K562 (cell line): ENCODE data around the gene HDHD2. TPM values are rescaled to one million over a fixed set of nuclear protein-coding genes. Genes with fewer than 3 reads are reported as not detected.

ENCODE experiments used
- ATAC-seq: fragments of 200-7000 bp; cut with Tn5 transposase; 3 replicates; pipeline ENCODE4 v1.9.1; 2020; ENCODE audit warnings: moderate library complexity
- BruUV-seq: library from RNA; stranded (reverse); fragments of 400-500 nt; replicated peaks from 2 replicates; lab custom pipeline; 2021; lab: Mats Ljungman, UMichigan
- CTCF ChIA-PET: fragments of 300-600 bp; formaldehyde crosslinking; extraction: SDS; loops from one replicate; lab custom pipeline; 2021; ENCODE audit warnings: low intra/inter-chr PET ratio; lab: Yijun Ruan, JAX
- POLR2A ChIA-PET: fragments of 300-600, 350-650 bp; sonication (Branson Sonifier 250); formaldehyde crosslinking; extraction: SDS; loops from one replicate; lab custom pipeline; 2021; ENCODE audit warnings: antibody characterized with exemption, inconsistent platforms; lab: Yijun Ruan, JAX
- DNase-seq, 4 experiments: peaks; one replicate each; pipeline versions ENCODE4 v3.0.0 to v3.0.0-alpha.2; 2011 to 2018; ENCODE audit warnings: low spot score in 3 of 4, mixed read lengths in 3 of 4; ENCODE audit errors: extremely low read depth in 1 of 4
- FAIRE-seq: peaks from 2 replicates; lab custom pipeline; 2011; peaks lifted over from hg19 to GRCh38; lab: Jason Lieb, UNC
- H2AFZ ChIP-seq: 2 replicates; pipeline ENCODE4 v1.6.0; 2011; ENCODE audit warnings: low read depth, low read length, control low read depth, inconsistent platforms
- H3K27ac ChIP-seq: fragments of 200-600 bp; 3 replicates; pipeline ENCODE4 v1.8.0; 2011; ENCODE audit warnings: low read depth, mild to moderate bottlenecking, control low read depth, inconsistent platforms, low read length, moderate library complexity, mixed read lengths; ENCODE audit errors: extremely low read depth
- H3K27me3 ChIP-seq, 2 experiments: fragments of 300-600 bp in 1 of 2; 2 replicates in 1 of 2; 3 replicates in 1 of 2; pipeline versions ENCODE4 v1.6.0 to v1.8.0; 2011; ENCODE audit warnings: inconsistent platforms in 2 of 2, low read length in 2 of 2, mild to moderate bottlenecking in 1 of 2, mixed read lengths in 1 of 2, moderate library complexity in 1 of 2; ENCODE audit not compliant: control insufficient read depth in 2 of 2, insufficient read depth in 2 of 2
- H3K36me3 ChIP-seq: fragments of 300-600 bp; 3 replicates; pipeline ENCODE4 v1.8.0; 2011; ENCODE audit warnings: mild to moderate bottlenecking, low read length, inconsistent platforms; ENCODE audit not compliant: control insufficient read depth, insufficient read depth
- H3K4me1 ChIP-seq, 2 experiments: fragments of 200-600 bp in 1 of 2; replicated peaks in 1 of 2; 2 replicates in 1 of 2; 3 replicates in 1 of 2; pipeline versions ENCODE4 v1.5.1 to v1.8.0; 2011; ENCODE audit warnings: inconsistent platforms in 2 of 2, low read length in 2 of 2, mild to moderate bottlenecking in 1 of 2, mixed read lengths in 1 of 2, moderate library complexity in 1 of 2; ENCODE audit not compliant: control insufficient read depth in 2 of 2, insufficient read depth in 2 of 2
- H3K4me2 ChIP-seq: 2 replicates; pipeline ENCODE4 v1.6.1; 2011; ENCODE audit warnings: low read length, control low read depth, inconsistent platforms, mixed read lengths; ENCODE audit not compliant: insufficient read depth
- H3K4me3 ChIP-seq: fragments of 200-600 bp; sonication (generic), shearing (Covaris generic); 2 replicates; pipeline ENCODE4 v1.5.1; 2016; ENCODE audit warnings: control low read depth, inconsistent platforms
- H3K79me2 ChIP-seq: fragments of 200-600 bp; 3 replicates; pipeline ENCODE4 v1.8.0; 2011; ENCODE audit warnings: low read length, inconsistent platforms; ENCODE audit not compliant: control insufficient read depth, insufficient read depth
- H3K9ac ChIP-seq, 2 experiments: 2 replicates each; pipeline versions ENCODE4 v1.6.0 to v1.6.1; 2011; ENCODE audit warnings: low read depth in 2 of 2, low read length in 2 of 2, control low read depth in 1 of 2, inconsistent platforms in 1 of 2, mild to moderate bottlenecking in 1 of 2, mixed read lengths in 1 of 2; ENCODE audit not compliant: insufficient read depth in 1 of 2
- H3K9me1 ChIP-seq: one replicate; pipeline ENCODE4 v1.6.0; 2011; ENCODE audit warnings: inconsistent platforms, mild to moderate bottlenecking, low read length, moderate library complexity; ENCODE audit not compliant: control insufficient read depth, insufficient read depth
- H3K9me3 ChIP-seq: replicated peaks from 2 replicates; pipeline ENCODE4 v1.5.1; 2011; ENCODE audit warnings: low read depth, low read length, inconsistent platforms; ENCODE audit not compliant: control insufficient read depth, insufficient read depth
- H4K20me1 ChIP-seq: replicated peaks from 2 replicates; pipeline ENCODE4 v1.6.1; 2011; ENCODE audit warnings: low read length, inconsistent platforms, mixed read lengths; ENCODE audit not compliant: control insufficient read depth, insufficient read depth
- ADNP ChIP-seq: fragments of 200-800 bp; sonication (Bioruptor generic); IDR thresholded peaks from 2 replicates; pipeline ENCODE4 v1.6.1; 2016; ENCODE audit warnings: missing genetic modification characterization, missing compliant biosample characterization
- ARID2 ChIP-seq: fragments of 450-650 bp; IDR thresholded peaks from 2 replicates; pipeline ENCODE4 v1.6.1; 2017; ENCODE audit warnings: antibody characterized with exemption, mild to moderate bottlenecking
- BDP1 ChIP-seq: IDR thresholded peaks from 3 replicates; pipeline ENCODE4 v1.6.1; 2011; ENCODE audit not compliant: insufficient read length, insufficient read depth
- FUS ChIP-seq: fragments of 200-400 bp; formaldehyde crosslinking; optimal IDR thresholded peaks from 2 replicates; pipeline ENCODE3; 2017; ENCODE audit warnings: low read depth, low read length
- HDAC8 ChIP-seq: fragments of 450-650 bp; IDR thresholded peaks from 2 replicates; pipeline ENCODE4 v1.6.1; 2016; ENCODE audit warnings: mild to moderate bottlenecking, missing genetic modification characterization, moderate library complexity, missing compliant biosample characterization
- HSF4 ChIP-seq: fragments of 250-450 bp; sonication (Bioruptor Pico); IDR thresholded peaks from 2 replicates; pipeline ENCODE4 v2.1.2; 2022; ENCODE audit warnings: mild to moderate bottlenecking, moderate library complexity, borderline replicate concordance
- KDM5B ChIP-seq: fragments of 200-600 bp; sonication (generic); IDR thresholded peaks from 2 replicates; pipeline ENCODE4 v1.6.1; 2012; ENCODE audit warnings: low read depth, mild to moderate bottlenecking, moderate library complexity, low read length, control low read depth, inconsistent platforms; ENCODE audit not compliant: insufficient replicate concordance
- NR1H2 ChIP-seq: sonication (generic); formaldehyde crosslinking; IDR thresholded peaks from 2 replicates; pipeline ENCODE4 v1.4.0; 2020; ENCODE audit warnings: mild to moderate bottlenecking, missing genetic modification reagents
- PML ChIP-seq: IDR thresholded peaks from 2 replicates; pipeline ENCODE4 v1.6.1; 2012; ENCODE audit warnings: low read length, inconsistent platforms
- TCF7L2 ChIP-seq: fragments of 150-350 bp; IDR thresholded peaks from 2 replicates; pipeline ENCODE4 v1.6.1; 2016; ENCODE audit warnings: low read depth, mild to moderate bottlenecking, low read length, moderate library complexity
- ZC3H4 ChIP-seq: sonication (generic); formaldehyde crosslinking; IDR thresholded peaks from 2 replicates; pipeline ENCODE4 v1.9.0; 2021; ENCODE audit warnings: missing genetic modification reagents, borderline replicate concordance
- ZNF134 ChIP-seq: fragments of 250-450 bp; sonication (Bioruptor Pico); conservative IDR thresholded peaks from 2 replicates; pipeline ENCODE4 v1.4.0; 2020
- ZNF165 ChIP-seq: fragments of 250-450 bp; sonication (Bioruptor Pico); IDR thresholded peaks from 2 replicates; pipeline ENCODE4 v1.4.0; 2020; ENCODE audit warnings: borderline replicate concordance
- WGBS: fragments of 100-300 bp; shearing (Covaris generic); methylation state at CpG from one replicate; pipeline ENCODE4 v1.1.6; 2016; ENCODE audit warnings: low coverage, mixed read lengths; ENCODE audit not compliant: insufficient coverage; ENCODE audit errors: missing lambda C conversion rate; 5-methylcytosine and 5-hydroxymethylcytosine counted together
- in situ Hi-C: fragments of 300-500 bp; cut with MboI; formaldehyde crosslinking; loops from 4 replicates; pipeline ENCODE4 v1.15.0; 2018; ENCODE audit warnings: inconsistent platforms, mixed read lengths
- intact Hi-C: fragments of 100-400 bp; cut with micrococcal nuclease; formaldehyde crosslinking; loops from 2 replicates; pipeline ENCODE4 v1.14.2; 2022
- polyA plus RNA-seq, 8 experiments: library from polyadenylated mRNA; depleted of rRNA in 4 of 8; stranded (reverse) in 5 of 8; unstranded in 3 of 8; fragments of >200 nt; fragmentation: Nextera tagmentation in 2 of 8; fragmentation: Illumina TruSeq in 1 of 8; extraction: Ambion mirVana in 2 of 8; extraction: Trizol in 1 of 8; gene quantifications; 2 replicates each; pipeline versions ENCODE4 v1.2.1 to v1.2.3, GENCODE V29; 2011 to 2014; ENCODE audit warnings: inconsistent platforms in 1 of 8, missing spikeins in 1 of 8
- total RNA-seq, 7 experiments: library from RNA; depleted of rRNA in 6 of 7; stranded (reverse); fragments of >200 nt in 6 of 7; fragmentation: Illumina TruSeq in 2 of 7; extraction: Trizol in 2 of 7; gene quantifications; 2 replicates each; pipeline versions ENCODE4 v1.2.1 to v1.2.3, GENCODE V29; 2011 to 2021; ENCODE audit warnings: low replicate concordance in 1 of 7
- TF ChIP-seq, protein P1 (sequence below): fragments of 450-650 bp; IDR thresholded peaks from 2 replicates; pipeline ENCODE4 v1.6.1; 2018; ENCODE audit warnings: mild to moderate bottlenecking, low read depth; ENCODE audit not compliant: partially characterized antibody
- TF ChIP-seq, protein P2 (sequence below): sonication (generic); formaldehyde crosslinking; IDR thresholded peaks from 2 replicates; pipeline ENCODE4 v1.8.1; 2023; ENCODE audit warnings: mild to moderate bottlenecking, missing genetic modification reagents
- TF ChIP-seq, protein P3 (sequence below): fragments of 150-350 bp; conservative IDR thresholded peaks from 2 replicates; pipeline ENCODE4 v1.6.1; 2014; ENCODE audit warnings: low read length
- TF ChIP-seq, protein P4 (sequence below): fragments of 450-650 bp; formaldehyde crosslinking; conservative IDR thresholded peaks from 2 replicates; pipeline ENCODE4 v1.4.0; 2022; ENCODE audit warnings: mild to moderate bottlenecking, missing genetic modification characterization

The HDHD2 gene
- total and polyA plus RNA-seq, 9 of the 15 experiments (the other 6 are each of a cell fraction or from before 2014, with no cell fraction given), result 6.8 to 25.2 (median 21.5) TPM

DNA sequence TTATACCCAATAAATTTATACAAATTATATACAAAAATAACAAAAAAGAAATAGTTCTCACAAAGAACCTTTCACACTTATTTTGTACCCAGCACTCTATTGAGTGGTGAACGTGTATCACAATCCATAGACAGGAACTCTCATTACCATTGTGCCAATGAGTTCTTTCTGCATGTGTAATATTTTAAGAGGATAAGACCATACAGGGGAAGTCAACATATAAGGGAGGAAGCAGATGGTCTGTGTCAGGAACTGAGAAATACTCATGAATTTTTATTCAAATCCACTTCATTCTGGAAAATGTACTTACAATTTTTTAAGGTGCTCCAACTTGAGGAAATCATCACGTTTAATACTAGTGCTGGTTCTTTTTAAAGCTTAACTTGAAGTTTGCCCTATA, 87.8 kb downstream of the HDHD2 start:
- H2AFZ ChIP-seq, result no peak overlapping the region
- POLR2A ChIA-PET, result no interaction called here
- CTCF ChIA-PET, result no interaction called here
- H3K4me2 ChIP-seq, result no peak overlapping the region
- BruUV-seq, result no TSS peak
- no peaks in the 10 kb centered on the region for H3K79me2 ChIP-seq
- H3K4me3 ChIP-seq, result no peak overlapping the region
- no peaks in the 10 kb centered on the region for H3K9me3 ChIP-seq
- in situ Hi-C loops, result no loop called here
- ATAC-seq (no peak), FAIRE-seq (no peak), DNase-seq (no peak)
- H3K4me1 ChIP-seq, result no peaks in the 10 kb centered on the region
- no peak overlapping the region for H3K27ac ChIP-seq
- H3K27me3 ChIP-seq, result 0 out of 5 replicates have a peak, but pooled peaks cover 0 to under 1% of the 10 kb centered on the region in 2 experiments
- H3K9ac ChIP-seq, result no peak overlapping the region
- WGBS, result 0% methylated on average over 2 of the region's 2 CpGs
- no peaks in the 10 kb centered on the region for H3K9me1 ChIP-seq
- H3K36me3 ChIP-seq, result no peaks in the 10 kb centered on the region
- intact Hi-C loops, result no loop called here
- no peaks in the 10 kb centered on the region for H4K20me1 ChIP-seq
- TF ChIP-seq KDM5B (no peak), BDP1 (no peak), NR1H2 (CRISPR knock-in tag) (no peak), PML (no peak), ZNF165 (CRISPR knock-in tag) (no peak), TCF7L2 (no peak), ADNP (tag) (no peak), ZC3H4 (CRISPR knock-in tag) (no peak), ARID2 (no peak), ZNF134 (CRISPR knock-in tag) (no peak), FUS (no peak), HDAC8 (tag) (no peak), HSF4 (CRISPR knock-in tag) (no peak)
- TF ChIP-seq, protein P1, sequence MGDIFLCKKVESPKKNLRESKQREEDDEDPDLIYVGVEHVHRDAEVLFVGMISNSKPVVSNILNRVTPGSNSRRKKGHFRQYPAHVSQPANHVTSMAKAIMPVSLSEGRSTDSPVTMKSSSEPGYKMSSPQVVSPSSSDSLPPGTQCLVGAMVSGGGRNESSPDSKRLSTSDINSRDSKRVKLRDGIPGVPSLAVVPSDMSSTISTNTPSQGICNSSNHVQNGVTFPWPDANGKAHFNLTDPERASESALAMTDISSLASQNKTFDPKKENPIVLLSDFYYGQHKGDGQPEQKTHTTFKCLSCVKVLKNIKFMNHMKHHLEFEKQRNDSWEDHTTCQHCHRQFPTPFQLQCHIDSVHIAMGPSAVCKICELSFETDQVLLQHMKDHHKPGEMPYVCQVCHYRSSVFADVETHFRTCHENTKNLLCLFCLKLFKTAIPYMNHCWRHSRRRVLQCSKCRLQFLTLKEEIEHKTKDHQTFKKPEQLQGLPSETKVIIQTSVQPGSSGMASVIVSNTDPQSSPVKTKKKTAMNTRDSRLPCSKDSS, result no peak
- TF ChIP-seq, protein P2, sequence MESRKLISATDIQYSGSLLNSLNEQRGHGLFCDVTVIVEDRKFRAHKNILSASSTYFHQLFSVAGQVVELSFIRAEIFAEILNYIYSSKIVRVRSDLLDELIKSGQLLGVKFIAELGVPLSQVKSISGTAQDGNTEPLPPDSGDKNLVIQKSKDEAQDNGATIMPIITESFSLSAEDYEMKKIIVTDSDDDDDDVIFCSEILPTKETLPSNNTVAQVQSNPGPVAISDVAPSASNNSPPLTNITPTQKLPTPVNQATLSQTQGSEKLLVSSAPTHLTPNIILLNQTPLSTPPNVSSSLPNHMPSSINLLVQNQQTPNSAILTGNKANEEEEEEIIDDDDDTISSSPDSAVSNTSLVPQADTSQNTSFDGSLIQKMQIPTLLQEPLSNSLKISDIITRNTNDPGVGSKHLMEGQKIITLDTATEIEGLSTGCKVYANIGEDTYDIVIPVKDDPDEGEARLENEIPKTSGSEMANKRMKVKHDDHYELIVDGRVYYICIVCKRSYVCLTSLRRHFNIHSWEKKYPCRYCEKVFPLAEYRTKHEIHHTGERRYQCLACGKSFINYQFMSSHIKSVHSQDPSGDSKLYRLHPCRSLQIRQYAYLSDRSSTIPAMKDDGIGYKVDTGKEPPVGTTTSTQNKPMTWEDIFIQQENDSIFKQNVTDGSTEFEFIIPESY, result no peak
- TF ChIP-seq, protein P3, sequence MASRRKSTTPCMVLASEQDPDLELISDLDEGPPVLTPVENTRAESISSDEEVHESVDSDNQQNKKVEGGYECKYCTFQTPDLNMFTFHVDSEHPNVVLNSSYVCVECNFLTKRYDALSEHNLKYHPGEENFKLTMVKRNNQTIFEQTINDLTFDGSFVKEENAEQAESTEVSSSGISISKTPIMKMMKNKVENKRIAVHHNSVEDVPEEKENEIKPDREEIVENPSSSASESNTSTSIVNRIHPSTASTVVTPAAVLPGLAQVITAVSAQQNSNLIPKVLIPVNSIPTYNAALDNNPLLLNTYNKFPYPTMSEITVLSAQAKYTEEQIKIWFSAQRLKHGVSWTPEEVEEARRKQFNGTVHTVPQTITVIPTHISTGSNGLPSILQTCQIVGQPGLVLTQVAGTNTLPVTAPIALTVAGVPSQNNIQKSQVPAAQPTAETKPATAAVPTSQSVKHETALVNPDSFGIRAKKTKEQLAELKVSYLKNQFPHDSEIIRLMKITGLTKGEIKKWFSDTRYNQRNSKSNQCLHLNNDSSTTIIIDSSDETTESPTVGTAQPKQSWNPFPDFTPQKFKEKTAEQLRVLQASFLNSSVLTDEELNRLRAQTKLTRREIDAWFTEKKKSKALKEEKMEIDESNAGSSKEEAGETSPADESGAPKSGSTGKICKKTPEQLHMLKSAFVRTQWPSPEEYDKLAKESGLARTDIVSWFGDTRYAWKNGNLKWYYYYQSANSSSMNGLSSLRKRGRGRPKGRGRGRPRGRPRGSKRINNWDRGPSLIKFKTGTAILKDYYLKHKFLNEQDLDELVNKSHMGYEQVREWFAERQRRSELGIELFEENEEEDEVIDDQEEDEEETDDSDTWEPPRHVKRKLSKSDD, result no peak
- TF ChIP-seq, protein P4, sequence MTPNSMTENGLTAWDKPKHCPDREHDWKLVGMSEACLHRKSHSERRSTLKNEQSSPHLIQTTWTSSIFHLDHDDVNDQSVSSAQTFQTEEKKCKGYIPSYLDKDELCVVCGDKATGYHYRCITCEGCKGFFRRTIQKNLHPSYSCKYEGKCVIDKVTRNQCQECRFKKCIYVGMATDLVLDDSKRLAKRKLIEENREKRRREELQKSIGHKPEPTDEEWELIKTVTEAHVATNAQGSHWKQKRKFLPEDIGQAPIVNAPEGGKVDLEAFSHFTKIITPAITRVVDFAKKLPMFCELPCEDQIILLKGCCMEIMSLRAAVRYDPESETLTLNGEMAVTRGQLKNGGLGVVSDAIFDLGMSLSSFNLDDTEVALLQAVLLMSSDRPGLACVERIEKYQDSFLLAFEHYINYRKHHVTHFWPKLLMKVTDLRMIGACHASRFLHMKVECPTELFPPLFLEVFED (CRISPR knock-in tag), result no peak
